ENCODE measurements around the gene CACNA2D1.

The CACNA2D1 gene

GRCh38 chr7:81956520-81956919, 487.1 kb downstream of the CACNA2D1 start:
- no peak overlapping the region for H3K27ac ChIP-seq
- H3K4me3 ChIP-seq = no peak overlapping the region

GRCh38 chr7:81949306-81949705, 494.3 kb downstream of the CACNA2D1 start:
- no peak overlapping the region for H3K27ac ChIP-seq

GRCh38 chr7:81944058-81944457, 499.5 kb downstream of the CACNA2D1 start:
- no peak overlapping the region for H3K27ac ChIP-seq
- H3K4me3 ChIP-seq = no peak overlapping the region

More at GRCh38 chr7:81949306-81949705, 494.3 kb downstream of the CACNA2D1 start:
- no peak overlapping the region for H3K4me3 ChIP-seq

GRCh38 chr7:81937091-81937490, 506.5 kb downstream of the CACNA2D1 start:
- Histone ChIP-seq H3K4me3 (no peak overlapping the region), H3K27ac (no peak overlapping the region)

- no peak overlapping the region for H3K4me3 ChIP-seq
- H3K27ac ChIP-seq = no peak overlapping the region
Observed at GRCh38 chr7:81934596-81935301, 508.8 kb downstream of the CACNA2D1 start.

GRCh38 chr7:81932936-81933335, 510.6 kb downstream of the CACNA2D1 start:
- Histone ChIP-seq H3K27ac (no peak overlapping the region), H3K4me3 (no peak overlapping the region)

GRCh38 chr7:81929386-81929785, 514.2 kb downstream of the CACNA2D1 start:
- no peak overlapping the region for H3K27ac ChIP-seq
- H3K4me3 ChIP-seq = no peak overlapping the region

GRCh38 chr7:81926154-81926553, 517.4 kb downstream of the CACNA2D1 start:
- H3K4me3 ChIP-seq = no peak overlapping the region

GRCh38 chr7:81925530-81925929, 518.0 kb downstream of the CACNA2D1 start:
- Histone ChIP-seq H3K4me3 (no peak overlapping the region), H3K27ac (no peak overlapping the region)

More at GRCh38 chr7:81926154-81926553, 517.4 kb downstream of the CACNA2D1 start:
- no peak overlapping the region for H3K27ac ChIP-seq

GRCh38 chr7:81924494-81924893, 519.1 kb downstream of the CACNA2D1 start:
- Histone ChIP-seq H3K4me3 (no peak overlapping the region), H3K27ac (no peak overlapping the region)

GRCh38 chr7:81919494-81919893, 524.1 kb downstream of the CACNA2D1 start:
- H3K27ac ChIP-seq = no peak overlapping the region
- H3K4me3 ChIP-seq = no peak overlapping the region

- Histone ChIP-seq H3K27ac (no peak overlapping the region), H3K4me3 (no peak overlapping the region)
Observed at GRCh38 chr7:81908220-81908619, 535.4 kb downstream of the CACNA2D1 start.

- no peak overlapping the region for H3K4me3 ChIP-seq
- H3K27ac ChIP-seq = no peak overlapping the region
Observed at GRCh38 chr7:81903115-81903514, 540.5 kb downstream of the CACNA2D1 start.

GRCh38 chr7:81902536-81902935, 541.0 kb downstream of the CACNA2D1 start:
- H3K4me3 ChIP-seq = no peak overlapping the region
- no peak overlapping the region for H3K27ac ChIP-seq

Data from skin epidermis (tissue), 12 donors.